CD4-positive, alpha-beta T cell treated with Interleukin-10 for 1 hour (primary cell): ENCODE data around the gene PKD1.
A peak's percentile ranks its signal among the peaks of the same experiment; 100 is the strongest.
"Not testable (repeated sequence)": the region's sequence is repeated elsewhere in the genome, so short reads cannot be mapped to it uniquely, and the experiment has no call there.

Source experiments
- DNase-seq: peaks from one replicate; pipeline ENCODE4 v3.0.0-alpha.2; 2020

PKD1 gene

GRCh38 chr16:2105769-2106168, 29.9 kb downstream of the PKD1 start:
- DNase-seq = not testable (repeated sequence)

GRCh38 chr16:2105291-2105690, 30.4 kb downstream of the PKD1 start:
- not testable (repeated sequence) for DNase-seq

GRCh38 chr16:2104464-2104863, 31.2 kb downstream of the PKD1 start:
- not testable (repeated sequence) for DNase-seq

- DNase-seq = no peak
Measured at GRCh38 chr16:2102471-2102870, 33.2 kb downstream of the PKD1 start.

- not testable (repeated sequence) for DNase-seq
Measured at GRCh38 chr16:2101581-2101980, 34.1 kb downstream of the PKD1 start.

GRCh38 chr16:2097689-2098088, 38.0 kb downstream of the PKD1 start:
- DNase-seq = not testable (repeated sequence)

- no peak for DNase-seq
Measured at GRCh38 chr16:2096853-2097595, 38.7 kb downstream of the PKD1 start.

- no peak for DNase-seq
Measured at GRCh38 chr16:2095918-2096582, 39.6 kb downstream of the PKD1 start.

GRCh38 chr16:2095315-2095853, 40.3 kb downstream of the PKD1 start:
- no peak for DNase-seq

- DNase-seq = no peak
Measured at GRCh38 chr16:2093793-2094192, 41.9 kb downstream of the PKD1 start.

GRCh38 chr16:2092866-2093265, 42.8 kb downstream of the PKD1 start:
- no peak for DNase-seq

GRCh38 chr16:2092256-2092620, 43.5 kb downstream of the PKD1 start:
- no peak for DNase-seq

GRCh38 chr16:2091547-2092255, 44.0 kb downstream of the PKD1 start:
- no peak for DNase-seq

- DNase-seq = peak; percentile 49
Measured at GRCh38 chr16:2090777-2091546, 44.7 kb downstream of the PKD1 start.

GRCh38 chr16:2090481-2090776, 45.3 kb downstream of the PKD1 start:
- DNase-seq = no peak

- no peak for DNase-seq
Measured at GRCh38 chr16:2089706-2090480, 45.8 kb downstream of the PKD1 start.

GRCh38 chr16:2088759-2089358, 46.8 kb downstream of the PKD1 start:
- no peak for DNase-seq

- DNase-seq = no peak
Measured at GRCh38 chr16:2087748-2088631, 47.7 kb downstream of the PKD1 start.

GRCh38 chr16:2086812-2087747, 48.6 kb downstream of the PKD1 start:
- no peak for DNase-seq
